HUES6 (cell line): ENCODE measurements around the gene CAMK2B.

Experiments used
- H3K27ac ChIP-seq: 2 replicates; pipeline ENCODE4 v1.7.0; 2013; ENCODE audit warnings: low read depth, mild to moderate bottlenecking, low read length, inconsistent platforms
- H3K27me3 ChIP-seq: 2 replicates; pipeline ENCODE4 v1.6.1; 2013; ENCODE audit warnings: low read length; ENCODE audit not compliant: control insufficient read depth, insufficient read depth
- H3K36me3 ChIP-seq: 2 replicates; pipeline ENCODE4 v1.6.1; 2013; ENCODE audit warnings: low read length; ENCODE audit not compliant: control insufficient read depth, insufficient read depth
- H3K4me1 ChIP-seq: 2 replicates; pipeline ENCODE4 v1.6.1; 2013; ENCODE audit warnings: low read length; ENCODE audit not compliant: control insufficient read depth, insufficient read depth
- H3K4me3 ChIP-seq: 2 replicates; pipeline ENCODE4 v1.5.1; 2013; ENCODE audit warnings: low read depth, low read length
- H3K9ac ChIP-seq: one replicate; pipeline ENCODE4 v1.6.1; 2013; ENCODE audit warnings: mild to moderate bottlenecking, low read length
- H3K9me3 ChIP-seq: 2 replicates; pipeline ENCODE4 v1.6.1; 2013; ENCODE audit warnings: low read depth, low read length; ENCODE audit not compliant: control insufficient read depth, insufficient read depth

The CAMK2B gene

DNA sequence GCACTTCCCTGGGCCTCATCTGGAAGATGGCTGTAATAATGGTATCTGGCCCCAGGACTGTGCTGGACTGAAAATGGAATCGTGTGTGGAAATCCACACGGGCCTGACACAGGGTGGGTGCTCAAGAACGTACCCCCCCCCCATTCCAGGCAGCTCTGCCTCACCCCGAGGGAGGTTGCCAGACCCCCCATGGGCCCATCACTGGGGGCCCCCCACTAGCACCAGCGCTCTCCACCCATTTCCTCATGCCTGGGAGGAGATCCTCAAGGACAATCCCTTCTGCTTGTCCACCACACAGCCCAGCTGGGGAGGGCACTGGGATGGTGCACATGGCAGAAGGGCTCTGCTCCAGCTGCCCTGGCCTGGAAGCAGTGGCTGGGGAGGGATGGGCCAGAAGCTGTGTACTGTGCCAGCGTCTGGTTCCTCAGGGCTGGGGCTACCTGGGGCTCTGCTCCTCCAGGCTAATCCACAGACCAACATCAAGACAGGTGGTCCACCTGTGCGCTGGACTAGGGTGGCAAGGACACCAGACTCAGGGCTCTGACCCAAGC is 55.4 kb downstream of the CAMK2B start:
- no peaks in the 10 kb centered on the region for H3K9me3 ChIP-seq
- no peaks in the 10 kb centered on the region for H3K36me3 ChIP-seq
- peaks cover 46% of the 10 kb centered on the region for H3K27me3 ChIP-seq
- H3K4me1 ChIP-seq = peaks cover 3% of the 10 kb centered on the region; the same call in 1 of the 2 replicates
- H3K4me3 ChIP-seq = no peak overlapping the region
- no peak overlapping the region for H3K9ac ChIP-seq
- no peak overlapping the region for H3K27ac ChIP-seq

DNA sequence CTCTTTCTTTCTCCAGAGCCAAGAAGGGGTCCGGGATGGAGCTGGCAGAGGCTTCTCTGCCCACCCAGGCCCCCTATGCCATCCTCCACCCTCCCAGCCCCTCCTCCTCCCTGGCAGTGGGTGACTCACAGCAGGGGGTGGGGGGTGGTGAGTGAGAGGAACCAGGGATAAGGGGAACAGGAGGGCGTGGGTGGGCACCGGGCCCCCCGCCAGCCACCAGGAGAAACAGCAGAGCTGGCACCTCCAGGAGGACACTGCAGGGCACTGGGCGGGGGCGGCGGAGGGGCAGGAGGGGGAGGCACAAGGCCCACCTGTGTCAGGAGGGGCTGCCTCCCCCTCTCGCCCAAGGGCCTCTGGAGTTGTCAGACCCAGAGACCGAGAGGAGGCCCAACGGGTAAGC is 56.0 kb downstream of the CAMK2B start:
- Histone ChIP-seq H3K9ac (no peak overlapping the region), H3K36me3 (no peaks in the 10 kb centered on the region), H3K4me1 (peaks cover 3% of the 10 kb centered on the region; the same call in 1 of the 2 replicates), H3K9me3 (no peaks in the 10 kb centered on the region), H3K27me3 (peaks cover 40% of the 10 kb centered on the region), H3K4me3 (no peak overlapping the region), H3K27ac (no peak overlapping the region)

DNA sequence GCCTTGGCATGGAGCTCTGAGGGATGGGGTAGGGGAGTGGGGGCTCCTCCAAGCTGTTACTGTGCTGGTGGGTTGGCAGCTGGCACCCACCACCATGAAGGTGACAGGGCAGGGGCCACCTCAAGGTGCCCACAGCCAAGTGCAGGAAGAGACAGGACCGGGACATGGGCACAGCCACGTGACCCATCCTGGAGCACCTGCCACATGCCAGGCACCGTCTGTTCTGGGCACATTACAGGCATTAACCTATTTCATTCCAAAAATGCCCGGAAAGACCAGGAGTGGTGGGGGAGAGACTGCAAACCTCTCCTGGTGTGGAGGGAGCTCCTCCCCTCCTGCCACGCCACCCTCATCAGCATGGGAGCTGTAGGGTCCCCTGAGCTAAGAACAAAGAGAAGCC is 56.7 kb downstream of the CAMK2B start:
- H3K36me3 ChIP-seq = no peaks in the 10 kb centered on the region
- no peaks in the 10 kb centered on the region for H3K9me3 ChIP-seq
- H3K27me3 ChIP-seq = peaks cover 39% of the 10 kb centered on the region
- H3K4me1 ChIP-seq = peaks cover 8% of the 10 kb centered on the region
- no peak overlapping the region for H3K4me3 ChIP-seq
- no peak overlapping the region for H3K27ac ChIP-seq
- H3K9ac ChIP-seq = no peak overlapping the region

DNA sequence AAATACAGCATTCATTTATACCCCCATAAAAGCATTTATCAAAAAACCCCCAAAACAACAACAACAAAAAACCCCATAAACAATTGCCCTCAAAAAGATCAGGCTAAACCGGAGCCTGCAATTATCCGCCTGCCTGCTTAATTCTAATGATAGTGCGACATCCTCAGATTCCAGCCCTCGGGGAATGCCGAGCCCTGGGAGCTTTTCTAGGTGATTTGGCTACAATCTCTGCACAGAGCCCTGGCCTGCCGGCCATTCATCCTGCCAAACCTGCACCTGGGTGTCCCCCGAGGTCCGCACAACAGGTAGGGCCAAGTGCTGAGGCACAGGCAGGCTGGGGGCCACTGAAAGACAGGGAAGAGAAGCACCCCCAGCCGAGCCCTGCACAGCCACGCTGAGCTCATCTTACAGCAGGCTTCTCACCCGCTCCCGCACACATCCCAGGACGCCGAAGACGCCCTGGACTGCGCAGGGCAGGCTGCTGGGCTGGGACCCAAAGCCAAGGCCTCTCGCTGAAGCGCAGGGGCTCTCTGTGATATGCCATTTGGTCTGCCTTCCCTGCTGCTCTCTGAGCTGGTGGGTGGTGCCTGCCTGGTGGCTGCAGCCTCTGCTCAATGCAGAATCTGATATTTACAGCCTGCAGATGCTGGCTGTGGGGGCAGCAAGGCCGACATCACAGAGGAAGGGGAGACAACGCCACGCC is 57.5 kb downstream of the CAMK2B start:
- peaks cover 31% of the 10 kb centered on the region for H3K27me3 ChIP-seq
- no peak overlapping the region for H3K9ac ChIP-seq
- no peaks in the 10 kb centered on the region for H3K36me3 ChIP-seq
- H3K4me3 ChIP-seq = no peak overlapping the region
- peaks cover 9% of the 10 kb centered on the region for H3K4me1 ChIP-seq
- H3K9me3 ChIP-seq = no peaks in the 10 kb centered on the region
- no peak overlapping the region for H3K27ac ChIP-seq

DNA sequence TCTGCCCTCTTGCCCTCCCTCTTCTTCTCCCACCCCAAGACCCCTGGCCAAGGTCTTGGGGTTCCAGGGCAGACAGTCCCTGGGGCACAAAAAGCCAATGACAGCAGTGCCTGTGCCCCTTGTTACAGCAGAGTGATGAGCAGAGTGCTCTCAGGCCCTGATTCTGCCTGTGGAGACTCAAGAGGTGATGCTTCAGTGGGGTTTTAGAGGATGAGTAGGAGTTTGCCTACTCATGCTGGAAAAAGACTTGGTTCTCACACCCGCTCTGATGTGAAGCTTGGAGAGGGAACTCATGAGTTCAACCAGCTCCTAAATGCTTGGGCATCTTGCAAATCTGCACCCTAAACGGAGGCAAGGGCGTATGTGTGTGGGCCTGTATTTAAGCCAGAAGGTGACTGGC is 58.2 kb downstream of the CAMK2B start:
- no peaks in the 10 kb centered on the region for H3K9me3 ChIP-seq
- H3K27ac ChIP-seq = no peak overlapping the region
- no peak overlapping the region for H3K9ac ChIP-seq
- no peaks in the 10 kb centered on the region for H3K36me3 ChIP-seq
- H3K27me3 ChIP-seq = peaks cover 24% of the 10 kb centered on the region; the same call in 1 of the 2 replicates
- H3K4me3 ChIP-seq = no peak overlapping the region
- peaks cover 9% of the 10 kb centered on the region for H3K4me1 ChIP-seq

DNA sequence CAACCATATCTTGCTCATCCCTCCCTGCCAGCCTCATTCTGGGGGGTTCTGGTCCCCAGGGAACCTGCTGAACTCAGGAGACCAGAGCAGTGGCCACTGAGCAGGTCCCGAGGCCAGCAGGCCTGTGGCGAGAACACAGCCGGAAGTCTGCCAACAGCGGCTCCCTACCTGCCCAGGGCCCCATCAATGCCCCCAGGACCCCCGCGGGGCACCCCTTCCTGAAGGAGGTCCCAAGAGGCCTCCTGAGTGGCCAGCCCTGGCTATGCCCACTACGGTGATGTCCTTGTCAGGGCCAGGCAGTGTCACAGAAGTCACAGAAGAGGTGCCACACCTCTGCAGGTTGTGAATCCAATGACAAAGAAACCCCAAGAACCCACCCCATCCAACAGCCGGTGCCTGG is 58.9 kb downstream of the CAMK2B start:
- Histone ChIP-seq H3K9ac (no peak overlapping the region), H3K27me3 (peaks cover 21% of the 10 kb centered on the region; the same call in 1 of the 2 replicates), H3K9me3 (no peaks in the 10 kb centered on the region)

DNA sequence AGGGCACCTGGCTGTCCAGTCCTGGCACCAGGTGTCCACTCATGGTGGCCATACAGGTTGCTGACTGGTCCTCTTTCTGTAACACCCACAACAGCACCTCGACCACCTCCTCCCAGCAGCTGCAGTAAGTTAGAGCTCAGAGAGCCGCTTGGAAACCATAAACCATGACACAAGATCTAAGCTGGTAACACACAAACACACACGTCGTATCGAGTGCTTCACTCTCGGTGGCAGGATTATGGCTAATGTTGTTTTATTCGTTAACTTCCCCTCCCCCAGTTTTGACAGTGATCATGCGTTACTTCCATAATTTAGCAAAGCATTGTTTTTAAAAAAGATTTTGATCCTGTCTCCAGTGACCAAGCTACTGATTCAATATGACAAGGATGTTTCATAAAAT is 59.7 kb downstream of the CAMK2B start:
- Histone ChIP-seq H3K27ac (no peak overlapping the region), H3K9me3 (no peaks in the 10 kb centered on the region), H3K27me3 (peaks cover 16% of the 10 kb centered on the region; the same call in 1 of the 2 replicates), H3K4me3 (no peak overlapping the region), H3K9ac (no peak overlapping the region), H3K36me3 (no peaks in the 10 kb centered on the region), H3K4me1 (peaks cover 9% of the 10 kb centered on the region)

More for the DNA sequence above, 58.9 kb downstream of the CAMK2B start:
- Histone ChIP-seq H3K4me3 (no peak overlapping the region), H3K27ac (no peak overlapping the region), H3K36me3 (no peaks in the 10 kb centered on the region), H3K4me1 (peaks cover 9% of the 10 kb centered on the region)

DNA sequence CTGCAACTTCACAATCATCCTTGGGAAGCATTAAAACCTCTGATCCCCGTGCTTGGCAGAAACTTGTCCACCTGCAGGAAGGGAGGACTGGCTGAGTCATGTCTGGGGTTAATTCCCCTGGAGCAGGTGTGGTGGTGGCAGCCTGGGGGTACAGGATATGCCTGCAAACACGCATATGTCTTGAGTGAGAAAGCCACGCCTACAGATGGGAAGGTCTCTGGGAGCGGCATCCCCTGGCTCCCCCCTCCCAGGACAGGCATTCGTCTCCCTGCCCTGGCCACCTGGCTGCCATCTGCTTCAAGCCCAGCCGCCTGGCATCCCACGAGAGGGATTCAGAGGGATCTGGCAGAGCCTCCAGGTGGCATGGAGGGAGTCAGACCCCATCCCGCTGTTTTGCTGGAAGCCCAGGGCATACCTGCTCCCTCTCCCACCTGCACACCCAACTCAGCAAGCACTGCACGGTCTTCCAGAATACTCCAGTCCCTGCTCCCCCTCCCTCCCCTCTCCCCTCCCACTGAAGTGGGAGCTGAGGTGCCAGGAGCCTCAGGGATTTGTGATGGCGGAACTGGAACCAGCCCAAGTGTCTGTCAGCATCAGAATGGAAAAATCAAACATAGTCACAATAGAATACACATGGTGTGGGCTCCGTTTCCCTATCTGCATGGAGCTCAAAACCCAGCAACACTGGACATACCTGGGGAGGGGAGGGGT is 61.0 kb downstream of the CAMK2B start:
- H3K4me1 ChIP-seq = peaks cover 9% of the 10 kb centered on the region
- H3K4me3 ChIP-seq = no peak overlapping the region
- H3K27me3 ChIP-seq = peaks cover 16% of the 10 kb centered on the region; the same call in 1 of the 2 replicates
- H3K9me3 ChIP-seq = no peaks in the 10 kb centered on the region
- H3K9ac ChIP-seq = no peak overlapping the region
- H3K36me3 ChIP-seq = no peaks in the 10 kb centered on the region
- H3K27ac ChIP-seq = no peak overlapping the region

DNA sequence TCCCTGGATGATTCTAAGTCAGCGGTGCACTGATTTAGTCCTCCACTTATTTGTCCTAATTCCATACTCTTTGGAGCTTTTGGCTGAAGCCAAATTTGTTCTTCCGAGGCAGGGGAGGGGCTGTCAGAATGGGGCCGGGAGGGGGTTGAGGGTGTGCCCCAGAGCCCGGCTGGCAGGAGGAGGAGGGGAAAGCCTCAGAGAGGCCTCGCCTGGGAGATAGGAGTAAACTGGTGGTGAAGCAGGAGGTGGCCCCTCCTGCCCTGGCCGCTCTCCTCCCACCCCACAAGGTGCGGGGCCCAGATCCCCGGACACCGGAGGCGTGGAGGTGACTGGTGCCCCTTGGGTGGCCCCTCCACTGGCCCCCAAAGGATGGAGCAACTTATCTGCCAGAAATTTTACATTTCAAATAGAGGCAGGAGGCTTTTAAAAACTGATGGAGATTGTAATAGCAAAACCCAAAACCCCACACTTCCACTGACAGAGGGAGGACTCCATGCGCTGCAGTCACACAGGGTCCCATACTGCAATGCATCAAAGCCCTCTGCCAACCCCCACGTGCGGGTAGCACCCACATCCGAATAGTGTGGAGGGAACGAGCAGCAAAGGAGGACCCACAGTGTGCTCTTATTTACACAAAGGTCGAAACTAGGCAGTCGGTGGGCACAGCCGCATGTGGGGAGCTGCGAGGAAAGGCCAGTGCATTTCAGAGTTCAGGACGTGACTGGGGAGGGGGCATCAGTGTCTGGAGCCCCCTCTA is 61.9 kb downstream of the CAMK2B start:
- Histone ChIP-seq H3K4me3 (no peak overlapping the region), H3K27me3 (peaks cover 16% of the 10 kb centered on the region; the same call in 1 of the 2 replicates)

DNA sequence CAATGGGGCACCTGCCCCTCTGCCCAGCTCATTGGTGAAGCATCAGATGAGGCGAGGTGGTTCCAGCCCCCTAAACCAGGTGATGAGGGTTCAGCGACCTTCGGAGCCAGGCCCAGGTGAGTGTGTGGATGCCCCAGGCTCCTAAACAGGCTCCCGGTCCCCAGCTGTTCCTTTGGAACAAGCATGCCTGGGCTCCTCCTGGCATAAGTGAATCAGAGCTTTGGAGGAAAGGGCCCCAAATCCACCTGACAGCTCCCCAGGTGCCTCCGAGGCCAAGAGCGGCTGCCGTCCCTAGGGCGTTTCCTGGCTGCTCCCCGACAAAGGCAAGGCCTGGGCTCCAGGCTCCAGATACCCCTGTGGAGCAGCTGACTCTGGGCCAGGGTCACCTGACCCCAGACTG is 63.4 kb downstream of the CAMK2B start:
- H3K4me1 ChIP-seq = peaks cover 6% of the 10 kb centered on the region
- no peak overlapping the region for H3K9ac ChIP-seq
- H3K27ac ChIP-seq = no peak overlapping the region
- no peaks in the 10 kb centered on the region for H3K36me3 ChIP-seq
- no peaks in the 10 kb centered on the region for H3K9me3 ChIP-seq
- peaks cover 11% of the 10 kb centered on the region; the same call in 1 of the 2 replicates for H3K27me3 ChIP-seq
- H3K4me3 ChIP-seq = no peak overlapping the region

More for the DNA sequence above, 61.9 kb downstream of the CAMK2B start:
- H3K27ac ChIP-seq = no peak overlapping the region
- peaks cover 9% of the 10 kb centered on the region for H3K4me1 ChIP-seq
- no peaks in the 10 kb centered on the region for H3K9me3 ChIP-seq
- H3K9ac ChIP-seq = no peak overlapping the region
- no peaks in the 10 kb centered on the region for H3K36me3 ChIP-seq
